Measurements from ENCODE around the gene NR6A1.
A peak's percentile ranks its signal among the peaks of the same experiment; 100 is the strongest.

Gene NR6A1

GRCh38 chr9:124686918-124687317 is 84.2 kb downstream of the NR6A1 start:
- DNase-seq (ENCODE audit: low spot score), result no peak

GRCh38 chr9:124685217-124685616 is 85.9 kb downstream of the NR6A1 start:
- DNase-seq (ENCODE audit: low spot score), result no peak

- no peak for DNase-seq (ENCODE audit: low spot score)
Observed at GRCh38 chr9:124684169-124684568, 86.9 kb downstream of the NR6A1 start.

- no peak for DNase-seq (ENCODE audit: low spot score)
Observed at GRCh38 chr9:124683043-124683442, 88.1 kb downstream of the NR6A1 start.

- DNase-seq (ENCODE audit: low spot score), result no peak
Observed at GRCh38 chr9:124680714-124681390, 90.3 kb downstream of the NR6A1 start.

- no peak for DNase-seq (ENCODE audit: low spot score)
Observed at GRCh38 chr9:124680049-124680448, 91.1 kb downstream of the NR6A1 start.

- DNase-seq (ENCODE audit: low spot score), result no peak
Observed at GRCh38 chr9:124676159-124676551, 95.0 kb downstream of the NR6A1 start.

GRCh38 chr9:124675261-124676158 is 95.6 kb downstream of the NR6A1 start:
- no peak for DNase-seq (ENCODE audit: low spot score)

- DNase-seq (ENCODE audit: low spot score), result no peak
Observed at GRCh38 chr9:124674651-124675050, 96.5 kb downstream of the NR6A1 start.

GRCh38 chr9:124673063-124673462 is 98.0 kb downstream of the NR6A1 start:
- no peak for DNase-seq (ENCODE audit: low spot score)

- DNase-seq (ENCODE audit: low spot score), result no peak
Observed at GRCh38 chr9:124671861-124672260, 99.2 kb downstream of the NR6A1 start.

GRCh38 chr9:124666642-124667041 is 104.5 kb downstream of the NR6A1 start:
- no peak for DNase-seq (ENCODE audit: low spot score)

GRCh38 chr9:124665391-124666058 is 105.6 kb downstream of the NR6A1 start:
- no peak for DNase-seq (ENCODE audit: low spot score)

- DNase-seq (ENCODE audit: low spot score), result no peak
Observed at GRCh38 chr9:124664143-124664542, 107.0 kb downstream of the NR6A1 start.

GRCh38 chr9:124663046-124663961 is 107.8 kb downstream of the NR6A1 start:
- no peak for DNase-seq (ENCODE audit: low spot score)

- no peak for DNase-seq (ENCODE audit: low spot score)
Observed at GRCh38 chr9:124662561-124662960, 108.5 kb downstream of the NR6A1 start.

GRCh38 chr9:124661271-124661670 is 109.8 kb downstream of the NR6A1 start:
- no peak for DNase-seq (ENCODE audit: low spot score)

GRCh38 chr9:124660341-124660801 is 110.7 kb downstream of the NR6A1 start:
- DNase-seq (ENCODE audit: low spot score), result peak; percentile 32

GRCh38 chr9:124659099-124659659 is 111.9 kb downstream of the NR6A1 start:
- peak; percentile 73 for DNase-seq (ENCODE audit: low spot score)

GRCh38 chr9:124658165-124659017 is 112.7 kb downstream of the NR6A1 start:
- peak; percentile 88 for DNase-seq (ENCODE audit: low spot score)

All from iPS-NIHi11 (cell line).